Hepatocyte (in vitro differentiated cells): ENCODE data around the gene ZNF665. TPM values are rescaled to one million over a fixed set of nuclear protein-coding genes. Genes with fewer than 3 reads are reported as not detected.

ENCODE experiments used
- DNase-seq: peaks from one replicate; pipeline ENCODE4 v3.0.0-alpha.2; 2016; ENCODE audit warnings: low spot score
- H2AFZ ChIP-seq: fragments of 200-600 bp; sonication (generic); 2 replicates; pipeline ENCODE4 v1.6.0; 2016; ENCODE audit warnings: antibody characterized with exemption, mild to moderate bottlenecking
- H3K27ac ChIP-seq: fragments of 200-600 bp; sonication (generic); 2 replicates; pipeline ENCODE4 v1.5.1; 2016; ENCODE audit warnings: mild to moderate bottlenecking
- H3K27me3 ChIP-seq: fragments of 200-600 bp; sonication (generic); 2 replicates; pipeline ENCODE4 v1.6.1; 2016
- H3K36me3 ChIP-seq: fragments of 200-600 bp; sonication (generic); replicated peaks from 2 replicates; pipeline ENCODE4 v1.5.1; 2016; ENCODE audit warnings: low read depth; ENCODE audit not compliant: insufficient read depth
- H3K4me1 ChIP-seq: fragments of 200-600 bp; sonication (generic); 2 replicates; pipeline ENCODE4 v1.5.1; 2016; ENCODE audit warnings: mild to moderate bottlenecking, moderate library complexity; ENCODE audit not compliant: insufficient read depth
- H3K4me2 ChIP-seq: fragments of 200-600 bp; sonication (generic); 2 replicates; pipeline ENCODE4 v1.6.0; 2016
- H3K4me3 ChIP-seq: fragments of 200-600 bp; sonication (generic); 2 replicates; pipeline ENCODE4 v1.5.1; 2016; ENCODE audit warnings: mild to moderate bottlenecking
- H3K79me2 ChIP-seq: fragments of 200-600 bp; sonication (generic); 2 replicates; pipeline ENCODE4 v1.6.0; 2017; ENCODE audit warnings: mild to moderate bottlenecking
- H3K9me2 ChIP-seq: fragments of 200-600 bp; sonication (generic); replicated peaks from 2 replicates; pipeline ENCODE4 v1.6.0; 2017; ENCODE audit warnings: mild to moderate bottlenecking; ENCODE audit not compliant: insufficient read depth
- H3K9me3 ChIP-seq: fragments of 200-600 bp; sonication (generic); 2 replicates; pipeline ENCODE4 v1.5.1; 2016; ENCODE audit warnings: low read depth, mild to moderate bottlenecking
- H4K20me1 ChIP-seq: fragments of 200-600 bp; sonication (generic); 2 replicates; pipeline ENCODE4 v1.6.0; 2016; ENCODE audit warnings: mild to moderate bottlenecking; ENCODE audit not compliant: insufficient read depth, poor library complexity, severe bottlenecking
- CTCF ChIP-seq: fragments of 200-600 bp; sonication (generic); IDR thresholded peaks from 2 replicates; pipeline ENCODE4 v1.5.1; 2016; ENCODE audit warnings: antibody characterized with exemption, mild to moderate bottlenecking; ENCODE audit not compliant: poor library complexity
- EZH2 ChIP-seq: fragments of 200-600 bp; sonication (generic); IDR thresholded peaks from 2 replicates; pipeline ENCODE4 v1.6.1; 2016; ENCODE audit warnings: antibody characterized with exemption, mild to moderate bottlenecking, borderline replicate concordance
- EZH2phosphoT487 ChIP-seq: fragments of 200-600 bp; sonication (generic); IDR thresholded peaks from one replicate; pipeline ENCODE4 v1.6.1; 2018; ENCODE audit warnings: antibody characterized with exemption, mild to moderate bottlenecking, low read depth, moderate library complexity; ENCODE audit not compliant: unreplicated experiment, severe bottlenecking
- WGBS: methylation state at CpG from one replicate; pipeline ENCODE4 v1.1.6; 2016; ENCODE audit warnings: low lambda C conversion rate; ENCODE audit errors: missing lambda C conversion rate; 5-methylcytosine and 5-hydroxymethylcytosine counted together
- polyA plus RNA-seq: library from polyadenylated mRNA; unstranded; fragments of >200 nt; fragmentation: Nextera tagmentation; extraction: Ambion mirVana; gene quantifications from 2 replicates; pipeline ENCODE4 v1.2.1, GENCODE V29; 2016
- total RNA-seq: library from RNA; depleted of rRNA; stranded (reverse); fragments of >200 nt; gene quantifications from 2 replicates; pipeline ENCODE4 v1.2.3, GENCODE V29; 2014

The ZNF665 gene
- total and polyA plus RNA-seq, 2 experiments from 2014 or later, result 3.6 to 4.5 TPM

- Histone ChIP-seq H3K4me3 (no peak overlapping the region), H3K27ac (no peak overlapping the region), H3K4me2 (no peak overlapping the region), H3K9me2 (no peaks in the 10 kb centered on the region), H4K20me1 (no peaks in the 10 kb centered on the region), H3K36me3 (no peaks in the 10 kb centered on the region), H3K27me3 (no peaks in the 10 kb centered on the region), H3K9me3 (no peaks in the 10 kb centered on the region), H3K79me2 (no peaks in the 10 kb centered on the region), H3K4me1 (no peaks in the 10 kb centered on the region), H2AFZ (no peak overlapping the region)
- no peak for TF ChIP-seq EZH2phosphoT487
- 65% methylated on average over 4 of the region's 4 CpGs for WGBS
- DNase-seq, result no peak
Observed at GRCh38 chr19:53172889-53173288, 20.3 kb downstream of the ZNF665 start.

- no peaks in the 10 kb centered on the region for H3K27me3 ChIP-seq
- no peak overlapping the region for H2AFZ ChIP-seq
- TF ChIP-seq EZH2 (no peak), EZH2phosphoT487 (no peak)
- 92% methylated on average over 3 of the region's 3 CpGs for WGBS
- no peak overlapping the region for H3K27ac ChIP-seq
- no peaks in the 10 kb centered on the region for H4K20me1 ChIP-seq
- H3K9me3 ChIP-seq, result peaks cover 14% of the 10 kb centered on the region
- H3K36me3 ChIP-seq, result no peaks in the 10 kb centered on the region
- no peaks in the 10 kb centered on the region for H3K9me2 ChIP-seq
- H3K4me2 ChIP-seq, result no peak overlapping the region
- H3K4me1 ChIP-seq, result no peaks in the 10 kb centered on the region
- H3K79me2 ChIP-seq, result no peaks in the 10 kb centered on the region
- DNase-seq, result no peak
- no peak overlapping the region for H3K4me3 ChIP-seq
Observed at GRCh38 chr19:53165691-53166091, 27.5 kb downstream of the ZNF665 start.

GRCh38 chr19:53161123-53161522 is 32.0 kb downstream of the ZNF665 start:
- Histone ChIP-seq H3K4me1 (peaks cover 9% of the 10 kb centered on the region), H3K4me3 (no peak overlapping the region), H3K36me3 (no peaks in the 10 kb centered on the region), H3K27ac (no peak overlapping the region), H3K27me3 (no peaks in the 10 kb centered on the region), H4K20me1 (no peaks in the 10 kb centered on the region), H3K79me2 (peaks cover 13% of the 10 kb centered on the region), H2AFZ (no peak overlapping the region), H3K9me3 (peaks cover 10% of the 10 kb centered on the region), H3K9me2 (no peaks in the 10 kb centered on the region), H3K4me2 (no peak overlapping the region)
- DNase-seq, result no peak
- WGBS, result 91% methylated on average over 3 of the region's 3 CpGs
- TF ChIP-seq EZH2phosphoT487, result no peak
- no peak for TF ChIP-seq CTCF
- TF ChIP-seq EZH2, result no peak

- 97% methylated on average over 3 of the region's 3 CpGs for WGBS
- TF ChIP-seq CTCF (no peak), EZH2phosphoT487 (no peak), EZH2 (no peak)
- no peak overlapping the region for H3K4me3 ChIP-seq
- H3K4me1 ChIP-seq, result peaks cover 9% of the 10 kb centered on the region
- H3K9me2 ChIP-seq, result no peaks in the 10 kb centered on the region
- H3K79me2 ChIP-seq, result peaks cover 13% of the 10 kb centered on the region
- no peak overlapping the region for H3K4me2 ChIP-seq
- no peak for DNase-seq
- H3K36me3 ChIP-seq, result no peaks in the 10 kb centered on the region
- H3K27ac ChIP-seq, result no peak overlapping the region
- peaks cover 9% of the 10 kb centered on the region for H3K9me3 ChIP-seq
- H3K27me3 ChIP-seq, result no peaks in the 10 kb centered on the region
- no peak overlapping the region for H2AFZ ChIP-seq
- H4K20me1 ChIP-seq, result no peaks in the 10 kb centered on the region
Observed at GRCh38 chr19:53160350-53160749, 32.8 kb downstream of the ZNF665 start.
